Liver (tissue), 9 donors: ENCODE data around the gene MEIS1. TPM values are rescaled to one million over a fixed set of nuclear protein-coding genes. Genes with fewer than 3 reads are reported as not detected.

Source experiments
- DNase-seq: peaks from one replicate; pipeline ENCODE4 v3.0.0-alpha.2; 2017; ENCODE audit warnings: low spot score
- H3K27ac ChIP-seq, 2 donors: one replicate each; pipeline ENCODE4 v1.7.0; 2013; ENCODE audit warnings: inconsistent platforms in 2 of 2, low read length in 2 of 2, control low read depth in 1 of 2, low read depth in 1 of 2, mild to moderate bottlenecking in 1 of 2
- H3K27me3 ChIP-seq, 4 donors: one replicate each; pipeline versions ENCODE4 v1.6.1 to v1.7.0; 2013; ENCODE audit warnings: low read length in 3 of 4, inconsistent platforms in 1 of 4, mild to moderate bottlenecking in 1 of 4, moderate library complexity in 1 of 4; ENCODE audit not compliant: control insufficient read depth in 4 of 4, insufficient read depth in 4 of 4
- H3K36me3 ChIP-seq, 4 donors: one replicate each; pipeline versions ENCODE4 v1.6.1 to v1.7.0; 2013; ENCODE audit warnings: low read length in 3 of 4, mild to moderate bottlenecking in 3 of 4, low read depth in 1 of 4, moderate library complexity in 1 of 4; ENCODE audit not compliant: control insufficient read depth in 4 of 4, insufficient read depth in 3 of 4
- H3K4me1 ChIP-seq, 4 donors: one replicate each; pipeline versions ENCODE4 v1.6.1 to v1.7.0; 2013; ENCODE audit warnings: low read length in 3 of 4, mild to moderate bottlenecking in 3 of 4, moderate library complexity in 1 of 4; ENCODE audit not compliant: control insufficient read depth in 4 of 4, insufficient read depth in 4 of 4
- H3K4me3 ChIP-seq, 3 donors: one replicate each; pipeline versions ENCODE4 v1.6.1 to v1.7.0; 2013; ENCODE audit warnings: low read length in 3 of 3, control low read depth in 1 of 3, low read depth in 1 of 3, mild to moderate bottlenecking in 1 of 3
- H3K9ac ChIP-seq, 2 donors: one replicate each; pipeline ENCODE4 v1.7.0; 2013; ENCODE audit warnings: low read length in 2 of 2, mild to moderate bottlenecking in 2 of 2, moderate library complexity in 2 of 2, control low read depth in 1 of 2, low read depth in 1 of 2
- H3K9me3 ChIP-seq, 4 donors: one replicate each; pipeline versions ENCODE4 v1.6.1 to v1.7.0; 2013; ENCODE audit warnings: low read length in 3 of 4; ENCODE audit not compliant: control insufficient read depth in 4 of 4
- CTCF ChIP-seq: fragments of 150-350 bp; IDR thresholded peaks from 2 replicates; pipeline ENCODE4 v1.5.1; 2017; ENCODE audit warnings: improper control_type of control experiment, low read depth, low read length; ENCODE audit not compliant: missing input control
- EGR1 ChIP-seq, 2 donors: IDR thresholded peaks; 2 replicates each; pipeline ENCODE4 v1.6.1; 2016 to 2018; ENCODE audit warnings: antibody characterized with exemption in 2 of 2, low read depth in 2 of 2
- FOXA1 ChIP-seq: IDR thresholded peaks from 2 replicates; pipeline ENCODE4 v1.6.1; 2016; ENCODE audit warnings: antibody characterized with exemption
- FOXA2 ChIP-seq: IDR thresholded peaks from 2 replicates; pipeline ENCODE4 v1.6.1; 2016; ENCODE audit warnings: antibody characterized with exemption
- GABPA ChIP-seq, 2 donors: IDR thresholded peaks in 1 of 2; conservative IDR thresholded peaks in 1 of 2; 2 replicates each; pipeline ENCODE4 v1.6.1; 2016; ENCODE audit warnings: antibody characterized with exemption in 2 of 2, mild to moderate bottlenecking in 1 of 2, moderate library complexity in 1 of 2
- HNF4A ChIP-seq, 2 donors: conservative IDR thresholded peaks; 2 replicates each; pipeline ENCODE4 v1.6.1; 2016; ENCODE audit warnings: antibody characterized with exemption in 2 of 2, mild to moderate bottlenecking in 2 of 2
- HNF4G ChIP-seq: IDR thresholded peaks from 2 replicates; pipeline ENCODE4 v1.6.1; 2016; ENCODE audit warnings: antibody characterized with exemption
- JUND ChIP-seq, 2 donors: IDR thresholded peaks; 2 replicates each; pipeline ENCODE4 v1.6.1; 2016; ENCODE audit warnings: antibody characterized with exemption in 2 of 2
- NR2F2 ChIP-seq: IDR thresholded peaks from 2 replicates; pipeline ENCODE4 v1.6.1; 2016; ENCODE audit warnings: antibody characterized with exemption
- RAD21 ChIP-seq, 2 donors: IDR thresholded peaks; 2 replicates each; pipeline ENCODE4 v1.6.1; 2016; ENCODE audit warnings: antibody characterized with exemption in 2 of 2, mild to moderate bottlenecking in 2 of 2
- REST ChIP-seq: IDR thresholded peaks from 2 replicates; pipeline ENCODE4 v1.6.1; 2016; ENCODE audit warnings: antibody characterized with exemption, mild to moderate bottlenecking
- RXRA ChIP-seq, 2 donors: IDR thresholded peaks; 2 replicates each; pipeline ENCODE4 v1.6.1; 2017 to 2018; ENCODE audit warnings: antibody characterized with exemption in 2 of 2, mild to moderate bottlenecking in 1 of 2
- SP1 ChIP-seq: IDR thresholded peaks from 2 replicates; pipeline ENCODE4 v1.6.1; 2018; ENCODE audit warnings: antibody characterized with exemption, mild to moderate bottlenecking
- TAF1 ChIP-seq: conservative IDR thresholded peaks from 2 replicates; pipeline ENCODE4 v1.6.1; 2016; ENCODE audit warnings: antibody characterized with exemption, mild to moderate bottlenecking
- WGBS: extraction: QIAGEN DNeasy Blood & Tissue Kit; methylation state at CpG from one replicate; pipeline ENCODE4 v1.1.7; 2013; 5-methylcytosine and 5-hydroxymethylcytosine counted together
- polyA plus RNA-seq, 2 donors: library from polyadenylated mRNA; stranded (reverse) in 1 of 2; unstranded in 1 of 2; fragments of 200-250 nt in 1 of 2; fragments of >200 nt in 1 of 2; fragmentation: Nextera tagmentation in 1 of 2; extraction: Ambion mirVana in 1 of 2; gene quantifications; one replicate each; pipeline versions ENCODE4 v1.2.1 to v1.2.3, GENCODE V29; 2013 to 2015
- total RNA-seq, 2 donors: library from RNA; depleted of rRNA; stranded (reverse); fragments of >200 nt; gene quantifications; one replicate each; pipeline ENCODE4 v1.2.3, GENCODE V29; 2014
- TF ChIP-seq, protein P1 (sequence below): IDR thresholded peaks from 2 replicates; pipeline ENCODE4 v1.6.1; 2016; ENCODE audit warnings: antibody characterized with exemption
- TF ChIP-seq, protein P2 (sequence below): IDR thresholded peaks from 2 replicates; pipeline ENCODE4 v1.6.1; 2016; ENCODE audit warnings: antibody characterized with exemption
- TF ChIP-seq, protein P3 (sequence below): IDR thresholded peaks from 2 replicates; pipeline ENCODE4 v1.6.1; 2016; ENCODE audit warnings: antibody characterized with exemption
- donor health status: healthy.
- donor health status: healthy.
- donor health status: healthy.
- donor health status: healthy.
- donor health status: healthy.

MEIS1 gene
- total and polyA plus RNA-seq, 4 donors = 1.6 to 8.6 (median 5.5) TPM

GRCh38 chr2:66572391-66572790 is 137.5 kb downstream of the MEIS1 start:
- WGBS = 85% methylated on average over 3 of the region's 3 CpGs
- H3K9me3 ChIP-seq = no peaks in the 10 kb centered on the region
- no peak for DNase-seq
- no peak overlapping the region for H3K4me3 ChIP-seq
- H3K36me3 ChIP-seq = no peaks in the 10 kb centered on the region
- no peak overlapping the region for H3K27ac ChIP-seq
- no peak overlapping the region for H3K9ac ChIP-seq
- peaks cover 0 to 7% (median 0%) of the 10 kb centered on the region in 4 donors for H3K27me3 ChIP-seq
- TF ChIP-seq EGR1 (IDR thresholded peaks at IDR 0.05; ENCODE audit: low read depth in 2 of 2) (no peak), FOXA1 (no peak), GABPA (IDR thresholded peaks at IDR 0.05 in 1 of 2, conservative IDR thresholded peaks at IDR 0.05 in 1 of 2) (no peak), FOXA2 (no peak), CTCF (no peak), REST (no peak), RXRA (IDR thresholded peaks at IDR 0.05) (no peak), JUND (IDR thresholded peaks at IDR 0.05) (no peak), RAD21 (IDR thresholded peaks at IDR 0.05) (no peak), HNF4A (conservative IDR thresholded peaks at IDR 0.05) (no peak), HNF4G (no peak), SP1 (no peak), NR2F2 (no peak), TAF1 (no peak)
- TF ChIP-seq, protein P1, sequence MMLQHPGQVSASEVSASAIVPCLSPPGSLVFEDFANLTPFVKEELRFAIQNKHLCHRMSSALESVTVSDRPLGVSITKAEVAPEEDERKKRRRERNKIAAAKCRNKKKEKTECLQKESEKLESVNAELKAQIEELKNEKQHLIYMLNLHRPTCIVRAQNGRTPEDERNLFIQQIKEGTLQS = no peak
- TF ChIP-seq, protein P2, sequence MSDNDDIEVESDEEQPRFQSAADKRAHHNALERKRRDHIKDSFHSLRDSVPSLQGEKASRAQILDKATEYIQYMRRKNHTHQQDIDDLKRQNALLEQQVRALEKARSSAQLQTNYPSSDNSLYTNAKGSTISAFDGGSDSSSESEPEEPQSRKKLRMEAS = no peak
- TF ChIP-seq, protein P3, sequence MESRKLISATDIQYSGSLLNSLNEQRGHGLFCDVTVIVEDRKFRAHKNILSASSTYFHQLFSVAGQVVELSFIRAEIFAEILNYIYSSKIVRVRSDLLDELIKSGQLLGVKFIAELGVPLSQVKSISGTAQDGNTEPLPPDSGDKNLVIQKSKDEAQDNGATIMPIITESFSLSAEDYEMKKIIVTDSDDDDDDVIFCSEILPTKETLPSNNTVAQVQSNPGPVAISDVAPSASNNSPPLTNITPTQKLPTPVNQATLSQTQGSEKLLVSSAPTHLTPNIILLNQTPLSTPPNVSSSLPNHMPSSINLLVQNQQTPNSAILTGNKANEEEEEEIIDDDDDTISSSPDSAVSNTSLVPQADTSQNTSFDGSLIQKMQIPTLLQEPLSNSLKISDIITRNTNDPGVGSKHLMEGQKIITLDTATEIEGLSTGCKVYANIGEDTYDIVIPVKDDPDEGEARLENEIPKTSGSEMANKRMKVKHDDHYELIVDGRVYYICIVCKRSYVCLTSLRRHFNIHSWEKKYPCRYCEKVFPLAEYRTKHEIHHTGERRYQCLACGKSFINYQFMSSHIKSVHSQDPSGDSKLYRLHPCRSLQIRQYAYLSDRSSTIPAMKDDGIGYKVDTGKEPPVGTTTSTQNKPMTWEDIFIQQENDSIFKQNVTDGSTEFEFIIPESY = no peak
- peaks cover 5 to 24% (median 20%) of the 10 kb centered on the region in 4 donors for H3K4me1 ChIP-seq
